IMR-90 (cell line): Measurements from ENCODE around the gene SDR39U1. TPM values are rescaled to one million over a fixed set of nuclear protein-coding genes. Genes with fewer than 3 reads are reported as not detected.

Experiments
- ATAC-seq: fragments of 200-7000 bp; cut with Tn5 transposase; 2 replicates; pipeline ENCODE4 v1.9.1; 2020; ENCODE audit warnings: low read depth, mild to moderate bottlenecking, moderate library complexity
- BruUV-seq: library from RNA; stranded (reverse); fragments of 400-500 nt; replicated peaks from 2 replicates; lab custom pipeline; 2021; lab: Mats Ljungman, UMichigan
- CTCF ChIA-PET: fragments of 300-600 bp; formaldehyde crosslinking; extraction: SDS; loops from one replicate; lab custom pipeline; 2021; ENCODE audit warnings: antibody characterized with exemption; lab: Yijun Ruan, JAX
- POLR2A ChIA-PET: fragments of 300-600 bp; sonication (Branson Sonifier 250); formaldehyde crosslinking; loops from one replicate; lab custom pipeline; 2022; ENCODE audit warnings: antibody characterized with exemption; ENCODE audit not compliant: unreplicated experiment; lab: Charles Lee
- DNase-seq: peaks from one replicate; pipeline ENCODE4 v3.0.0; 2013
- H2AFZ ChIP-seq: replicated peaks from 2 replicates; pipeline ENCODE3; 2013; ENCODE audit warnings: low read length, mild to moderate bottlenecking; ENCODE audit not compliant: poor library complexity
- H2AK5ac ChIP-seq: 2 replicates; pipeline ENCODE4 v1.6.1; 2013; ENCODE audit warnings: low read depth, low read length, inconsistent platforms
- H2AK9ac ChIP-seq: replicated peaks from 2 replicates; pipeline ENCODE3; 2013; ENCODE audit warnings: mild to moderate bottlenecking, low read depth, low read length, moderate library complexity; ENCODE audit not compliant: poor library complexity
- H2BK120ac ChIP-seq: 2 replicates; pipeline ENCODE4 v1.6.1; 2013; ENCODE audit warnings: low read depth, low read length, inconsistent platforms
- H2BK15ac ChIP-seq: 3 replicates; pipeline ENCODE4 v1.6.1; 2013; ENCODE audit warnings: low read depth, low read length, inconsistent platforms
- H2BK20ac ChIP-seq: 2 replicates; pipeline ENCODE4 v1.6.1; 2013; ENCODE audit warnings: low read depth, mild to moderate bottlenecking, inconsistent platforms, low read length, moderate library complexity
- H2BK5ac ChIP-seq: 2 replicates; pipeline ENCODE4 v1.6.1; 2013; ENCODE audit warnings: mild to moderate bottlenecking, low read depth, low read length, inconsistent platforms; ENCODE audit not compliant: poor library complexity, severe bottlenecking
- H3K14ac ChIP-seq: replicated peaks from 2 replicates; pipeline ENCODE4 v1.6.1; 2013; ENCODE audit warnings: low read depth, low read length, inconsistent platforms
- H3K18ac ChIP-seq: 2 replicates; pipeline ENCODE4 v1.6.1; 2013; ENCODE audit warnings: low read depth, low read length, control low read depth
- H3K23ac ChIP-seq: 2 replicates; pipeline ENCODE4 v1.6.1; 2013; ENCODE audit warnings: low read depth, low read length, inconsistent platforms
- H3K27ac ChIP-seq: 2 replicates; pipeline ENCODE4 v1.5.1; 2013; ENCODE audit warnings: mild to moderate bottlenecking, control low read depth, low read length; ENCODE audit not compliant: insufficient read depth
- H3K27me3 ChIP-seq: 2 replicates; pipeline ENCODE4 v1.6.1; 2013; ENCODE audit warnings: low read length; ENCODE audit not compliant: control insufficient read depth, insufficient read depth
- H3K36me3 ChIP-seq: 2 replicates; pipeline ENCODE4 v1.6.1; 2013; ENCODE audit warnings: low read length, mixed read lengths; ENCODE audit not compliant: control insufficient read depth, insufficient read depth
- H3K4ac ChIP-seq: 2 replicates; pipeline ENCODE4 v1.6.1; 2013; ENCODE audit warnings: low read depth, low read length, inconsistent platforms
- H3K4me1 ChIP-seq: 2 replicates; pipeline ENCODE4 v1.6.1; 2013; ENCODE audit warnings: low read length, mixed read lengths; ENCODE audit not compliant: control insufficient read depth, insufficient read depth
- H3K4me2 ChIP-seq: 2 replicates; pipeline ENCODE4 v1.6.1; 2013; ENCODE audit warnings: low read depth, mild to moderate bottlenecking, control low read depth, low read length, moderate library complexity
- H3K4me3 ChIP-seq: 2 replicates; pipeline ENCODE4 v1.5.1; 2013; ENCODE audit warnings: low read depth, mild to moderate bottlenecking, control low read depth, low read length, moderate library complexity; ENCODE audit not compliant: insufficient read depth
- H3K56ac ChIP-seq: 2 replicates; pipeline ENCODE4 v1.6.1; 2013; ENCODE audit warnings: low read length, inconsistent platforms; ENCODE audit not compliant: insufficient read depth; ENCODE audit errors: extremely low read depth
- H3K79me1 ChIP-seq, 2 experiments: 2 replicates each; pipeline ENCODE4 v1.6.1; 2013; ENCODE audit warnings: low read length in 2 of 2, inconsistent platforms in 1 of 2, low read depth in 1 of 2
- H3K9ac ChIP-seq: 2 replicates; pipeline ENCODE4 v1.6.1; 2013; ENCODE audit warnings: low read depth, low read length, control low read depth
- H3K9me1 ChIP-seq: 2 replicates; pipeline ENCODE4 v1.6.1; 2013; ENCODE audit warnings: low read length, inconsistent platforms; ENCODE audit not compliant: insufficient read depth
- H3K9me3 ChIP-seq: 2 replicates; pipeline ENCODE4 v1.6.1; 2013; ENCODE audit warnings: low read length; ENCODE audit not compliant: control insufficient read depth, insufficient read depth
- H4K20me1 ChIP-seq: 2 replicates; pipeline ENCODE4 v1.6.1; 2013; ENCODE audit warnings: low read length, inconsistent platforms; ENCODE audit not compliant: insufficient read depth
- H4K5ac ChIP-seq: 2 replicates; pipeline ENCODE4 v1.6.1; 2013; ENCODE audit warnings: mild to moderate bottlenecking, low read depth, low read length, control low read depth
- H4K8ac ChIP-seq, 2 experiments: 2 replicates each; pipeline ENCODE4 v1.6.1; 2013; ENCODE audit warnings: low read depth in 2 of 2, low read length in 2 of 2, control low read depth in 1 of 2, inconsistent platforms in 1 of 2
- H4K91ac ChIP-seq: 2 replicates; pipeline ENCODE4 v1.6.1; 2013; ENCODE audit warnings: low read depth, low read length, inconsistent platforms; ENCODE audit not compliant: insufficient read depth
- BHLHE40 ChIP-seq: fragments of 150-350 bp; IDR thresholded peaks from 2 replicates; pipeline ENCODE4 v1.6.1; 2016; ENCODE audit warnings: mild to moderate bottlenecking, low read depth, low read length
- CEBPB ChIP-seq: IDR thresholded peaks from 2 replicates; pipeline ENCODE4 v1.6.1; 2012; ENCODE audit warnings: low read depth, low read length, improper control_type of control experiment
- CHD1 ChIP-seq: IDR thresholded peaks from 2 replicates; pipeline ENCODE4 v1.6.1; 2012; ENCODE audit warnings: low read depth, low read length, improper control_type of control experiment
- CTCF ChIP-seq: conservative IDR thresholded peaks from 2 replicates; pipeline ENCODE4 v1.5.1; 2012; ENCODE audit warnings: mild to moderate bottlenecking, low read depth, low read length, improper control_type of control experiment
- ELK1 ChIP-seq: fragments of 150-350 bp; IDR thresholded peaks from 2 replicates; pipeline ENCODE4 v1.6.1; 2016; ENCODE audit warnings: low read depth, mild to moderate bottlenecking, low read length, moderate library complexity, borderline replicate concordance
- FOS ChIP-seq: fragments of 150-350 bp; IDR thresholded peaks from 2 replicates; pipeline ENCODE4 v1.6.1; 2016; ENCODE audit warnings: low read depth, low read length
- MAFK ChIP-seq: IDR thresholded peaks from 2 replicates; pipeline ENCODE4 v1.6.1; 2012; ENCODE audit warnings: low read depth, low read length, improper control_type of control experiment
- MAZ ChIP-seq: IDR thresholded peaks from 2 replicates; pipeline ENCODE4 v1.6.1; 2012; ENCODE audit warnings: low read depth, mild to moderate bottlenecking, low read length, improper control_type of control experiment, moderate library complexity, borderline replicate concordance
- MXI1 ChIP-seq: IDR thresholded peaks from 2 replicates; pipeline ENCODE4 v1.6.1; 2012; ENCODE audit warnings: low read depth, mild to moderate bottlenecking, low read length, moderate library complexity, borderline replicate concordance
- NFE2L2 ChIP-seq: fragments of 150-350 bp; IDR thresholded peaks from 2 replicates; pipeline ENCODE4 v1.6.1; 2016; ENCODE audit warnings: low read depth, mild to moderate bottlenecking, low read length
- POLR2A ChIP-seq: IDR thresholded peaks from 2 replicates; pipeline ENCODE4 v1.6.1; 2012; ENCODE audit warnings: mild to moderate bottlenecking, low read depth, low read length
- RAD21 ChIP-seq: IDR thresholded peaks from 2 replicates; pipeline ENCODE4 v1.6.1; 2012; ENCODE audit warnings: low read length, improper control_type of control experiment
- RCOR1 ChIP-seq: IDR thresholded peaks from 2 replicates; pipeline ENCODE4 v1.6.1; 2012; ENCODE audit warnings: mild to moderate bottlenecking, low read length, improper control_type of control experiment; ENCODE audit not compliant: insufficient replicate concordance
- RFX5 ChIP-seq: IDR thresholded peaks from 2 replicates; pipeline ENCODE4 v1.8.0; 2012; ENCODE audit warnings: low read depth, mild to moderate bottlenecking, low read length, moderate library complexity
- SMC3 ChIP-seq: fragments of 150-350 bp; IDR thresholded peaks from 2 replicates; pipeline ENCODE4 v1.6.1; 2016; ENCODE audit warnings: low read depth, mild to moderate bottlenecking, antibody characterized with exemption, low read length, moderate library complexity
- USF2 ChIP-seq: fragments of 150-350 bp; IDR thresholded peaks from 2 replicates; pipeline ENCODE4 v1.6.1; 2017; ENCODE audit warnings: mild to moderate bottlenecking, antibody characterized with exemption, low read length, low read depth
- WGBS, 2 experiments: methylation state at CpG; one replicate each; pipeline versions ENCODE4 v1.1.5 to v1.1.7; 2013; ENCODE audit warnings: missing lambda C conversion rate in 2 of 2; ENCODE audit not compliant: insufficient read length in 1 of 2; ENCODE audit errors: extremely low coverage in 2 of 2; 5-methylcytosine and 5-hydroxymethylcytosine counted together
- dilution Hi-C: fragments of 300-500 bp; cut with HindIII; formaldehyde crosslinking; loops from one replicate; pipeline ENCODE4 v1.14.3; 2018; ENCODE audit warnings: low sequenced_read_pairs; ENCODE audit not compliant: unreplicated experiment
- in situ Hi-C: fragments of 300-500 bp; cut with MboI; formaldehyde crosslinking; loops from 3 replicates; pipeline ENCODE4 v1.14.3; 2019; ENCODE audit warnings: low sequenced_read_pairs, inconsistent platforms, mixed read lengths
- intact Hi-C: fragments of 100-400 bp; cut with micrococcal nuclease; formaldehyde crosslinking; loops from 2 replicates; pipeline ENCODE4 v1.10.0; 2022
- polyA plus RNA-seq, 3 experiments: library from polyadenylated mRNA; depleted of rRNA; stranded (reverse); fragments of >200 nt; gene quantifications; 2 replicates each; pipeline ENCODE4 v1.2.3, GENCODE V29; 2012; ENCODE audit warnings: low replicate concordance in 1 of 3
- total RNA-seq: library from RNA; depleted of rRNA; stranded (reverse); fragments of >200 nt; gene quantifications from 2 replicates; pipeline ENCODE4 v1.2.3, GENCODE V29; 2012

The SDR39U1 gene
- total and polyA plus RNA-seq, 2 of the 4 experiments (the other 2 are of a cell fraction): 7.5 to 46.3 TPM

- Histone ChIP-seq H3K23ac (no peak overlapping the region), H3K4me2 (no peak overlapping the region), H3K9me3 (no peaks in the 10 kb centered on the region), H3K56ac (no peak overlapping the region), H2AK9ac (peak overlapping the region; percentile 15), H3K36me3 (no peaks in the 10 kb centered on the region), H2BK20ac (no peak overlapping the region), H3K27ac (no peak overlapping the region), H2AFZ (no peak overlapping the region), H3K18ac (no peak overlapping the region), H4K20me1 (no peaks in the 10 kb centered on the region), H2AK5ac (no peak overlapping the region), H3K9me1 (no peaks in the 10 kb centered on the region), H4K8ac (no peak overlapping the region), H2BK15ac (no peak overlapping the region), H3K14ac (no peak overlapping the region), H3K4me1 (no peaks in the 10 kb centered on the region), H2BK5ac (no peak overlapping the region), H4K5ac (no peak overlapping the region), H3K4ac (no peak overlapping the region), H4K91ac (no peak overlapping the region), H3K9ac (no peak overlapping the region), H3K79me1 (no peaks in the 10 kb centered on the region), H3K27me3 (no peaks in the 10 kb centered on the region), H3K4me3 (no peak overlapping the region), H2BK120ac (no peak overlapping the region)
- dilution Hi-C loops (no loop called here), intact Hi-C loops (loop anchor here (10.0 kb wide), 1 partner anchor 159 kb away; no protein-coding TSS in a partner anchor), in situ Hi-C loops (no loop called here)
- BruUV-seq: no TSS peak
- TF ChIP-seq SMC3 (no peak), CEBPB (no peak), RAD21 (no peak), MAFK (no peak), ELK1 (no peak), FOS (no peak), MAZ (no peak), MXI1 (no peak), RCOR1 (no peak), RFX5 (no peak), CTCF (no peak), NFE2L2 (no peak), USF2 (no peak), BHLHE40 (no peak), POLR2A (no peak), CHD1 (no peak)
- CTCF ChIA-PET: no interaction called here
- ATAC-seq (no peak), DNase-seq (no peak)
- WGBS, 2 experiments: 100% methylated on average over 2 of the region's 3 CpGs; no CpG with 5 or more reads in 1 of the 2 experiments
- POLR2A ChIA-PET: no interaction called here
Observed at GRCh38 chr14:24465368-24465767, 22.8 kb upstream of the SDR39U1 start.
